ENCODE measurements around the gene HMGN3. TPM values are rescaled to one million over a fixed set of nuclear protein-coding genes. Genes with fewer than 3 reads are reported as not detected.

HMGN3 gene
- 7.7 and 20.2 TPM in 2 replicates for total RNA-seq

DNA sequence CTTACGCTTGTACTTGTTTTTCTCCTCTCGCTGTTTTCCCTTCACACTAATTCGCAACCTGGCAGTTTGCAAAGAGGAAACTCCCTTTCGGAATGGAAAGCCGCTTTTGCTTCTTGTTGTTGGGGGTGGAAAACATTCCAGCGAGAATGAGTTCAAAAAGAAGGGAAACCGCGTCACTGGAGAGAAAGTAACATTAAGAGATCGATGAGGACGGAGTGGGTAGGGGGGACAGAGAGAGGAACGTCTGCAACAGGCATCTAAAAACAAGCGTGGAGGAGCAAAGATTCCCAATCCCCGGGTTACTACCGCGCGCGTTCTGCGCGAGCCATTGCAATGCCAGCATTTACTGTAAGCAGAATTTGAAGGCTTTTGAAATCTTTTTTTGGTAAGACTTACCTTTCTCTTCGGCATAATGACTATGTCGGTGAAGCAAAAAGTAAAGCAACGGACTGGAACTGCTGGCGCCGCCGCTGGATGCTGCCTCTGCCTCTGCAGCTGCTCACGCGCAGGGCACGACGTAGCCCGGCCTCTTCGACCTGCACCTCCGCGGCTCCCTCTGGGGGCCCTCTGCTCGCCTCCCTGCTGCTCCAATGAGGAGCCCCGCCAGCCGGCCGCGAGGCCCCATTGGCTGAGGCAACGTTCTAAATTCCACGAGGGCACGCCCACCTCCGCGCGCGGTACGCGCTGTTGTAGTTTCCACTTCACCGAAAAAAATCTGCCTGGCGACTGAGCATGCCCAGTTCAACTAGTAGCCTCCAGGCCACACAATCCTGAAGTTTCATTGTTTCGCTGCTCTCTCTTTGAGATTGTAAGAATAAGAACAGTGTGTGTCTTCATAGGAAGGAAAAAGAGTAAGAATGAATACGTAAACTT is at the start of gene HMGN3:
HMGN3 (minus strand) TSS at position 533 of the 873 bp plus-strand sequence.

Other genes with a start within 250 kb of the HMGN3 start
- 13.6 and 28.8 TPM in 2 replicates for gene PHIP, start 156.4 kb downstream of the HMGN3 start, total RNA-seq

All from placental pericyte (primary cell).